Mammary epithelial cell (primary cell): ENCODE results near the gene MECP2.

ENCODE experiments used
- EZH2 ChIP-seq: IDR thresholded peaks from 2 replicates; pipeline ENCODE4 v1.6.1; 2012; ENCODE audit warnings: low read length, inconsistent platforms, borderline replicate concordance
- TF ChIP-seq, protein P1 (sequence below), 2 donors: IDR thresholded peaks in 1 of 2; conservative IDR thresholded peaks in 1 of 2; 2 replicates each; pipeline ENCODE4 v1.5.1; 2011 to 2012; ENCODE audit warnings: inconsistent platforms in 2 of 2, low read length in 2 of 2, mild to moderate bottlenecking in 2 of 2, control low read depth in 1 of 2, low read depth in 1 of 2; ENCODE audit not compliant: insufficient read depth in 1 of 2; ENCODE audit errors: extremely low read depth in 1 of 2

DNA sequence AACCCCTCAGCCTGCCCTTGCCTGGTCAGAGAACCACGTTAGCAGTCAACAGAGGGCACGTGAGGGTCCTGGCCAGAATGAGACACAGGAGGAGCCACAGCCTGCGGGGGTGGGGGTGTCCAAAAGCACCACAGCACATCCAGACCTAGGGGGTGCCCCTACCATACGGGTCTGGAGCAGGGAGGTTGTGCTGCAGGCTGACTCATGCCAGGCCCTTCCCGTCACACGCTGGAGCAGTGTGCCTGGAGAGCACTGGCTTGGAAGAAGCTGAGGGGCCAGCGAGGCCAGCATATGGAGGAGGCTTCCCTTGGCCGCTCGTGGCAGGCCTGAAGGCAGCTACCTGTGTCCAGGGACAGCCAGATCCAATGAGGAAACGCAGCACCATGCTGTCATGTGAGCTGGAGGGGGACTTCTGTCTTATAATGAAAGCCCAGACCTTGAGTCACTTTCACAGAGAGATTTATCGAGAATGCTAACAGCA, 76.3 kb downstream of the MECP2 start:
- TF ChIP-seq, protein P1, sequence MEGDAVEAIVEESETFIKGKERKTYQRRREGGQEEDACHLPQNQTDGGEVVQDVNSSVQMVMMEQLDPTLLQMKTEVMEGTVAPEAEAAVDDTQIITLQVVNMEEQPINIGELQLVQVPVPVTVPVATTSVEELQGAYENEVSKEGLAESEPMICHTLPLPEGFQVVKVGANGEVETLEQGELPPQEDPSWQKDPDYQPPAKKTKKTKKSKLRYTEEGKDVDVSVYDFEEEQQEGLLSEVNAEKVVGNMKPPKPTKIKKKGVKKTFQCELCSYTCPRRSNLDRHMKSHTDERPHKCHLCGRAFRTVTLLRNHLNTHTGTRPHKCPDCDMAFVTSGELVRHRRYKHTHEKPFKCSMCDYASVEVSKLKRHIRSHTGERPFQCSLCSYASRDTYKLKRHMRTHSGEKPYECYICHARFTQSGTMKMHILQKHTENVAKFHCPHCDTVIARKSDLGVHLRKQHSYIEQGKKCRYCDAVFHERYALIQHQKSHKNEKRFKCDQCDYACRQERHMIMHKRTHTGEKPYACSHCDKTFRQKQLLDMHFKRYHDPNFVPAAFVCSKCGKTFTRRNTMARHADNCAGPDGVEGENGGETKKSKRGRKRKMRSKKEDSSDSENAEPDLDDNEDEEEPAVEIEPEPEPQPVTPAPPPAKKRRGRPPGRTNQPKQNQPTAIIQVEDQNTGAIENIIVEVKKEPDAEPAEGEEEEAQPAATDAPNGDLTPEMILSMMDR (conservative IDR thresholded peaks at IDR 0.05 in 1 of 2, IDR thresholded peaks at IDR 0.05 in 1 of 2; ENCODE audit: extremely low read depth in 1 of 2, insufficient read depth in 1 of 2, low read depth in 1 of 2, low read length in 2 of 2): no peak
- no peak for TF ChIP-seq EZH2
